Measurements from ENCODE around the gene SYT7. TPM values are rescaled to one million over a fixed set of nuclear protein-coding genes. Genes with fewer than 3 reads are reported as not detected.

SYT7 gene
- total RNA-seq, 1 donor from 2014 or later, result 6.5 TPM

DNA sequence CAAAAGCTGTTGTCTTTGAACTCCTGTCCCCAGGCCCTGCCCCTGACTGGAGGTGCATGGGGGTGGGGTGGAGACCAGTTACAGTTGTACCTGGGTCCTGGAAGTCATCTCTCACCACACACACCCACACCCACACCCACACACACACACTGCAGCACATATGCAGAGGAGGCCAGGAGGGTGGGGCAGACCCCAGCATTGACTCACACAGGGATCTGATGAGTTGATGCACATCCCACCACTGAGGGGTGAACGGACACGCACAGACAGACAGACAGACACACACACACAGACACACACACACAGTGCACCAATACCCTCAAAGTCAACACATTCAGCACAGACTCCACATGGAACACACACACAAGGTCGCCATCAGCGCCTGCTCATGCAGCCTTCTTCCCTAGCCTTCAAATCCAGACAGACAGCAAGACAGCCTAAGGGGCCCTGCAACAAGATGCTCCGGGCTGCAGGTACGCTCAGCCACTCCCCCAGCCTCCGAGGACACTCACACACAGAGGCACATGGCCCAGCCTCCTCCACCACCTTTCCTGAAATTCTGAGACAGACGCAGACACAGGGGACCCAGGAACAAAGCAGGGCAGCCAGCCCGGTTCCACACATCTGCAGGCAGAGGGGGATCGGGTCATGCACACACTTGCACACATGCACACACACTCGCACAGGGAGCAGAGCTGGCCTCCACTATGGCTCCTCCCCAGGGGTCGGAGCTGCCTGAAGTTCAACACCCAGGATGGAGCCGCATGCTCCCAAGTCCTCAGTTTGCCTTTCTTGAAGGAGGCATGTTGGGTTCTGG is 26.5 kb downstream of the SYT7 start:
- DNase-seq, result no peak

GRCh38 chr11:61553373-61554171 is 27.3 kb downstream of the SYT7 start:
- DNase-seq, result peak; percentile 87

DNA sequence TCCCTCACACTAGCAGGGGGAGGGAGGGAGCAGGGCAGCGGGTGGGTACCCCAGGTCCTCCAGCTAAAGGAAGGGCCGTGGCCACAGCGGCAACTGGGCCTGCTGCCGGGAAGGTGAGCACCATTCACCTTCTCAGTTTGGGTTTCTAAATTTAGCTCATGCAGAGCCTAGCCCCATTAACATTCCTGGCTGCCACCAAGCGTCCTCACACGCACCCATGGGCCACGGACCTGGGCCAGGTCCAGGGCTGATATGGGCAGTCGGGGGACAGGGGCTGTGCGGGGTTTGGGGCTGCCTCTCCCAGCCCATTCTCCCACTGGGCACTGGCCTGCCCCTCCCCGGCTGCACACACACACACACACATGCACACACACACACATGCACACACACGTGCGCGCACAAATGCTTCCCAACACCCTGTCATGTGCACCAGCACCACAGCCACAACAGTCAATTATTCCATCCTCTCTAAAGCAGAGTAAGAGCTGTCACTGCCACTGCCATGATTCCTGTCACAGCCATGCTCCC is 28.7 kb downstream of the SYT7 start:
- DNase-seq, result no peak

- no peak for DNase-seq
These were observed 29.2 kb downstream of the SYT7 start for GRCh38 chr11:61551634-61552033.

GRCh38 chr11:61550665-61551227 is 30.1 kb downstream of the SYT7 start:
- no peak for DNase-seq

DNA sequence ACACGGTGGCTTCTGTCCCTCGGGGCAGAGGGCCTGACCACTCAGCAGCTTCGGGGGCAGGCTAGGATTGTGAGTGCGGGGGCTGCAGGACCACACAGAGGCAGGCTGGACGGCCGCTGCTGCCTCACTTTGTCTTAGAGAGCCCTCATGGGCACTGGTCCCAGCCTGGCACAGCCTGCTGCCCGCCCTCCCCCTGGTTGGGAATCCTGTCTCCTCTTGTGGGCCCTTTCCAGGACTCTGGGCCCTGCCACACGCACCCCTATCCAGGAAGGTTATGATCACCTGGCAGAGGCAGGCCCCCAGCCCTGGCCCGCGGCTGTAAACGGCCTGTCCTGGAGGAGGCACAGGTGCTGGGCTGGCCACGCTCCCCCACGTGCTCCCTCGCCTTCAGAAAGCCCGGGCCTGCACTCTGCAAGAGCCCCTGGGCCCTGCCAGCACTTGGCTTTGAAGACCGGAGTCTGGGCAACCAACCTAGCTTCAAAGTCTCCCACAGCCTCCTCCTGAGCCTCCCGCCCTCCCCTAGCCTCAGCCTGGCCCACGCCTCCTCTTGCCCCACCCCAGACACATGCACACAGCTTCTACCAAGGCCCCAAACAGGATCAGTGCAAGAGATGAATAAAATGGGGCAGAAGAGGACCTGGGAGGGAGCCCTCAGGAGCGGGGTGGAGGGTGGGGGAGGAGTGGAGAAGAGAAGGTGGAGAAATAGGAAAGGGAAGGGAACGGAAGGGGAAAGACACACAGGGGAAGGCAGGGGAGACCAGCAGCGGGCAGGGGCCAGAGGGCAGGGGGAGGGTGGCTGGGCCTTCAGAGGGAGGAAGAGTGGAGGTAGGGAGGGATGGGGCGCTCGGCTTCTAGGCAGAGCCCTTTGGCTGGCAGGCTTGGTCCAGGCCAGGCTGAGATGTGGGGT is 31.0 kb downstream of the SYT7 start:
- no peak for DNase-seq

- DNase-seq, result no peak
These were observed 31.7 kb downstream of the SYT7 start for GRCh38 chr11:61549177-61549576.

DNA sequence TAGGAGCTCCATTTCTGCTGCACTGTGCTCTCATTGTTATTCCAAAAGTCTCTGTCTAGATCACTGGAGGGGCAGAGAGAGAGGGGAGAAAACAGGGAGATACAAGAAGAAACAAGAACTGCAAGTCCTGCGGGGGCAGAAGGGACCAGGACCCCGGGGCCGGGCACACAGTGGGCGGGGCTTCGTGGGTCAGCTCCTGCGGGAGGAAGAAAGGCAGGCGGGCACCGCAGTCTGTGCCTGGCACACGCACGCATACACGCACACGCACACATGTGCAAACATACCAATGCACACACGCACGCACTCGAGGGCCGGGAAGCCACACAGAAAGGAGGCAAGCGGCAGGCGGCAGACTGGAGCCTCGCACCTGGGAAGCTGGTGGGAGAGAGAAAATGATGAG is 33.6 kb downstream of the SYT7 start:
- no peak for DNase-seq

DNA sequence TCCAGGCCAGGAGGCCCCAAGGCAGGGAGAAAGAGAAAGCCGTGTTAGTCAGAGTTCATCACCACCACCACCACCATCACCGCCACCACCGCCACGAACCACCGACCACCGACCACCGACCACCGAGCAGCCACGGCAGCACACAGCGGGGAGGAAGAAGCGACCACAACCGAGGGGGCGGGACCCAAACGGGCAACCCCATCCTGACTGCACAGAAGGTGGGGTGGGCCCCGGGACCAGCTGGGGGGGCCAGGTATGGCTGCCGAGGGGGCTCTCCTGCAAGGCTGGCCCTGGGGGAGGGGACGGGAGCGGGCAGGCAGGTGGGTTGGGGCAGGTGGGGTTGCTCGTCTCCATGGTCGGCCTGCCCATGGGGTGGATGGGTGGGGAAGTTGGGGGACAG is 34.2 kb downstream of the SYT7 start:
- DNase-seq, result no peak

DNA sequence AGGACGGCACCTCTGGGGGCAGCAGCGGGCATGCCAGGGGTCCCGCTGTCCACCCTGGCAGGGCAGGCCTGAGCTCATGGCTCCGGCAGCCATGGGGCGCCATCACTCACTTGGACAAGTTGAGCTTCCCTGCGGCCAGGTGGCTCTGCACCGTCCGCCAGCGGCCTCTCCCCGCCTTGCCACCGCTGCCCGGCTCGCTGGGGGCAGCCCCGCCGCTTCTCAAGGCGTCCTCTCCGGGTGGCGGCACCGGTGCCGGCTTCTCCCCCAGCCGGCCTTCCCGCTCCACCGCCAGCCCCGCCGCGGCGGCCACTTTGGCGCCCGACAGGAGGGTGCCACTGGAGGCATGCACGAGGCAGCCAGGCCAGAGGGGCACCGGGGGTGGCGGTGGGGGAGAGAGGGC is 35.0 kb downstream of the SYT7 start:
- no peak for DNase-seq

- no peak for DNase-seq
These were observed 35.5 kb downstream of the SYT7 start for GRCh38 chr11:61545341-61545740.

DNA sequence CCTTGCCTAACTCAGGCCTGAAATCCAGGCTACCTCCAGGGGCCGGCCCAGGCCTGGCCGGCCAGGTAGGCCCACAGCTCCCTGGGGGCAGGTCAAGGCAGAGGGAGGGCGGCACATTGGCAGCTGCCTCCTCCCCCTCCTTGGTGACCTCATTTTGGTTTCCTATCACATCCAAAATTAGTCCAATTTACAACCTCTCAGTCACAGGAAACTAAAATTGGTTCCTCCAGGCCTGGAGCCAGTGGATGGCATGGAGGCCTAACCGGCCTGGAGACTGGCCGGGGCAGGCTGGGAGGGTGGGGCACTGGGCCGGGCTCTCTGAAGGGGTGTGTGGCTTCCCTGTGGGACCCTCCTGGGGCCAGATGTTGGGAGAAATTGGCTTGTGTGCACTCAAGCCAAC is 36.4 kb downstream of the SYT7 start:
- DNase-seq, result no peak

GRCh38 chr11:61543606-61544306 is 37.1 kb downstream of the SYT7 start:
- DNase-seq, result no peak

GRCh38 chr11:61542705-61543104 is 38.2 kb downstream of the SYT7 start:
- DNase-seq, result no peak

DNA sequence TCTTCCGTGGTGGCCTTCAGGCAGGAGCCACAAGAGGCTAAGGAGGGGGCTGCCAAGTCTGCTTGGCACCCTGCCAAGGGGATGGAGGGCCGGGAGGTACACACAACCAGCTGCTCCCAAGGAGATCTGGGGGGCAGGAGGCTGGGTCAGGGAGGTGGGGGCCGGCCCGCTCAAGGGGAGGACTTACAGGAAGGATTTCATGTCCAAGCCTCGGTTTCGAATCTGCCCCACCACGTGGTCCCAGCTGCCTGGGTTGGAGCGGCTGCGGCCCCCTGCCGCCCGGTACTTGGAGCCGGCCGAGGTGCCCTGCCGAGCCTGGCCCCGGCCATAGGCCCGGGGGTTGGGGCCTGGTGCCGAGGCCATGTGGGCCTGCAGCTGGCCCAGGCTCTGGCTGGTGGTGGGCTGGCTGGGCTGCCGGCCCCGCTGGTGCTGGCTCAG is 38.8 kb downstream of the SYT7 start:
- DNase-seq, result peak; percentile 72

GRCh38 chr11:61541598-61541997 is 39.3 kb downstream of the SYT7 start:
- DNase-seq, result peak; percentile 51

- no peak for DNase-seq
These were observed 40.3 kb downstream of the SYT7 start for GRCh38 chr11:61540528-61540927.

GRCh38 chr11:61539831-61540357 is 41.0 kb downstream of the SYT7 start:
- DNase-seq, result peak; percentile 46

DNA sequence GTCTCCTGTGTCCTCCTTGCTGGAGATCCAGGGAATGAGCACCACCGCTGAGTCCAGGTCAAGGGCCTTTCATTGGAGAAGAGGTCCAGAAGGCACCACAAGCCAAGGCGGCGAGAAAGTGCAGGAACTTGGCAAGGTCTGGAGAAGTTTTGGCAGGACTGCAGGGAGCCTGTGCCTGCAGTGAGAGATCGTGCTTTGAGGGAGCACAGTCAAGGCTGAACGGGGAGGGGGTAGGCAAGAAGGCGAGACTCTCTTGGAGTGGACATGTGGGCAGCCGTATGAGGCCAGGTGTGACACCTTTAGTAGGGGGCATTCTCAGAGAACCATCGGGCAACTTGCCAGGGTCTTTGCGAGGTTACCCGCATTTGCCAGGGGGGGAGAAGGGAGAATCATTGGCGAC is 41.9 kb downstream of the SYT7 start:
- DNase-seq, result no peak

DNA sequence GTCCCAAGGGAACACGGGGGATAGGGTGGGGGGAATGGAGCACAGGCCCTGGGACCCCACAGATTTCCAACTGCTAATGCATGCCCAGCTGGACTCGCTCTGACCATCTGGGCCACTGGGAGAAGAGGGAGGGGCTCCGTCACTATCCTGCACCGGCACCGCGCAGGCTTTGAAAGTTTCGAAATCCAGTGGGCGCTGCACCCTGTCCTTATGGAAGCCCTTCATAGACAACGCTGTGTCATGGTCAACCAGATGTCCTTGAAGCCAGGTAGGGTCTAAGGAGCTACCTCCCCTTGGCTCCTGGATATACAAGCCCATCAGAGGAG is 42.3 kb downstream of the SYT7 start:
- no peak for DNase-seq

DNA sequence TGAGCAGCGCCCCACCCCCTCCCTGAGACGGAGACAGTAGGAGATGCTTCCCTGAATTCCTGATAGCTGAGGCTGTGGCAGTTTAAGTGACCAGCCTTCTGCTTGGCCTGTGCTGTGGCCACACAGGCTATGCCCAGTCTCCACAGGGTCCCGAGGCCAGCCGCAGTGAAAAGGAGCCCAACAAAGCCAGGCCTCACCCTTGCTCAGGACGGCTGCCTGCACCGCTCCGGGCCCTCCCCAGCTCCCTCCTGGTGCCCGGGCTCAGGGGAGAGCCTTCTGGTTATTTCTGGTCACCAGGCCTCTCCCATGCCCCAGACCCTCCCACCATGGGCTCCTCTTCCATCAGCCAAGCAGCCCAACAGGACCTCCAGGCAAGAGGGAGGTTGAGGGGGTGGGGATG is 43.5 kb downstream of the SYT7 start:
- no peak for DNase-seq

Measured in tongue (tissue), 2 donors.